HepG2 (cell line): ENCODE results near the gene MNAT1. TPM values are rescaled to one million over a fixed set of nuclear protein-coding genes. Genes with fewer than 3 reads are reported as not detected.
A peak's percentile ranks its signal among the peaks of the same experiment; 100 is the strongest.

Source experiments
- ATRX ChIP-seq: sonication (generic); formaldehyde crosslinking; IDR thresholded peaks from 2 replicates; pipeline ENCODE4 v1.4.0; 2020; ENCODE audit warnings: missing genetic modification reagents, borderline replicate concordance
- CSRNP1 ChIP-seq: sonication (generic); formaldehyde crosslinking; IDR thresholded peaks from 2 replicates; pipeline ENCODE4 v1.8.1; 2023; ENCODE audit warnings: mild to moderate bottlenecking, missing genetic modification reagents
- FOXJ3 ChIP-seq: sonication (generic); formaldehyde crosslinking; IDR thresholded peaks from 2 replicates; pipeline ENCODE4 v1.4.0; 2020; ENCODE audit warnings: missing genetic modification reagents, mild to moderate bottlenecking, borderline replicate concordance
- HOXA5 ChIP-seq: sonication (generic); formaldehyde crosslinking; IDR thresholded peaks from 2 replicates; pipeline ENCODE4 v1.4.0; 2020; ENCODE audit warnings: missing genetic modification reagents
- IRF2 ChIP-seq: IDR thresholded peaks from 2 replicates; pipeline ENCODE4 v1.6.1; 2018; ENCODE audit warnings: missing genetic modification reagents, missing compliant biosample characterization
- KDM2A ChIP-seq: sonication (generic); formaldehyde crosslinking; IDR thresholded peaks from 2 replicates; pipeline ENCODE4 v1.4.0; 2020; ENCODE audit warnings: low read depth, missing genetic modification reagents, borderline replicate concordance
- NKX3-1 ChIP-seq: sonication (generic); formaldehyde crosslinking; IDR thresholded peaks from 2 replicates; pipeline ENCODE4 v1.5.0; 2020; ENCODE audit warnings: missing genetic modification reagents
- PAWR ChIP-seq: sonication (generic); formaldehyde crosslinking; IDR thresholded peaks from 2 replicates; pipeline ENCODE4 v1.4.0; 2020; ENCODE audit warnings: missing genetic modification reagents, mild to moderate bottlenecking, borderline replicate concordance
- PLRG1 ChIP-seq: fragments of 450-650 bp; conservative IDR thresholded peaks from 2 replicates; pipeline ENCODE4 v1.6.1; 2016
- PRDM4 ChIP-seq: sonication (generic); formaldehyde crosslinking; IDR thresholded peaks from 2 replicates; pipeline ENCODE4 v1.9.0; 2021; ENCODE audit warnings: missing genetic modification reagents, borderline replicate concordance
- RAD51 ChIP-seq: fragments of 450-650 bp; IDR thresholded peaks from 2 replicates; pipeline ENCODE4 v1.6.1; 2016; ENCODE audit warnings: borderline replicate concordance
- SP4 ChIP-seq: sonication (generic); formaldehyde crosslinking; IDR thresholded peaks from 2 replicates; pipeline ENCODE4 v1.8.1; 2023; ENCODE audit warnings: mild to moderate bottlenecking, missing genetic modification reagents
- USF2 ChIP-seq, 2 experiments: sonication (generic) in 1 of 2; formaldehyde crosslinking in 1 of 2; IDR thresholded peaks; 2 replicates each; pipeline versions ENCODE4 v1.5.1 to v1.6.1; 2011 to 2020; ENCODE audit warnings: borderline replicate concordance in 1 of 2, low read depth in 1 of 2, low read length in 1 of 2, mild to moderate bottlenecking in 1 of 2, missing genetic modification reagents in 1 of 2, moderate library complexity in 1 of 2
- ZNF18 ChIP-seq: sonication (generic); formaldehyde crosslinking; IDR thresholded peaks from 2 replicates; pipeline ENCODE4 v1.8.0; 2022; ENCODE audit warnings: mild to moderate bottlenecking, missing genetic modification reagents; ENCODE audit not compliant: insufficient replicate concordance
- ZNF547 ChIP-seq: sonication (generic); formaldehyde crosslinking; IDR thresholded peaks from 2 replicates; pipeline ENCODE4 v1.5.1; 2020; ENCODE audit warnings: mild to moderate bottlenecking, missing genetic modification reagents
- ZNF552 ChIP-seq: sonication (generic); formaldehyde crosslinking; IDR thresholded peaks from 2 replicates; pipeline ENCODE4 v1.9.0; 2022; ENCODE audit warnings: missing genetic modification reagents, mild to moderate bottlenecking, borderline replicate concordance
- ZNF605 ChIP-seq: sonication (generic); formaldehyde crosslinking; IDR thresholded peaks from 2 replicates; pipeline ENCODE4 v1.8.0; 2022; ENCODE audit warnings: mild to moderate bottlenecking, missing genetic modification reagents
- ZNF644 ChIP-seq: IDR thresholded peaks from 2 replicates; pipeline ENCODE4 v1.6.1; 2016; ENCODE audit warnings: low read depth
- polyA plus RNA-seq, 8 experiments: library from polyadenylated mRNA; depleted of rRNA in 3 of 8; stranded (reverse) in 7 of 8; unstranded in 1 of 8; fragments of >200 nt; fragmentation: Illumina TruSeq in 4 of 8; extraction: Trizol in 4 of 8; gene quantifications; 2 replicates each; pipeline versions ENCODE4 v1.2.1 to v1.2.3, GENCODE V29; 2011 to 2016; ENCODE audit warnings: low read depth in 4 of 8, missing spikeins in 1 of 8, mixed read lengths in 1 of 8; ENCODE audit not compliant: insufficient read depth in 1 of 8
- total RNA-seq, 5 experiments: library from RNA; depleted of rRNA; stranded (reverse); fragments of >200 nt; fragmentation: Illumina TruSeq; extraction: Trizol; gene quantifications; 2 replicates each; pipeline ENCODE4 v1.2.3, GENCODE V29; 2016; ENCODE audit warnings: low read depth in 1 of 5

The MNAT1 gene
- total and polyA plus RNA-seq, 2 of the 13 experiments (the other 11 are each of a cell fraction or from before 2014, with no cell fraction given) = 49.2 to 94.8 TPM

- TF ChIP-seq ZNF605 (CRISPR knock-in tag) (peak; percentile 49; the same call in 1 of the 2 replicates), PLRG1 (no peak), ZNF644 (CRISPR knock-in tag) (no peak), SP4 (CRISPR knock-in tag) (no peak), PRDM4 (no peak), KDM2A (CRISPR knock-in tag) (peak; percentile 82), USF2 (IDR thresholded peaks at IDR 0.05; ENCODE audit: low read depth, low read length) (no peak), USF2 (CRISPR knock-in tag; IDR thresholded peaks at IDR 0.05; ENCODE audit: borderline replicate concordance) (no peak), ZNF552 (CRISPR knock-in tag) (no peak), FOXJ3 (CRISPR knock-in tag) (no peak), ZNF18 (CRISPR knock-in tag) (no peak), CSRNP1 (CRISPR knock-in tag) (no peak), HOXA5 (CRISPR knock-in tag) (no peak), PAWR (no peak), IRF2 (0 out of 2 replicates have a peak, but pooled peaks have one; percentile 21), RAD51 (no peak), NKX3-1 (no peak; the same call in 1 of the 2 replicates), ATRX (CRISPR knock-in tag) (no peak), ZNF547 (CRISPR knock-in tag) (peak; percentile 7; the same call in 1 of the 2 replicates)
These were observed 13.0 kb upstream of the MNAT1 start (continued) for GRCh38 chr14:60721326-60722106.
